GM21390 (cell line): ENCODE results near the gene SLX9.

Experiments
- ATAC-seq: cut with Tn5 transposase; IDR thresholded peaks from one replicate; pipeline ENCODE4 v1.9.1; 2021; ENCODE audit not compliant: unreplicated experiment

The SLX9 gene

DNA sequence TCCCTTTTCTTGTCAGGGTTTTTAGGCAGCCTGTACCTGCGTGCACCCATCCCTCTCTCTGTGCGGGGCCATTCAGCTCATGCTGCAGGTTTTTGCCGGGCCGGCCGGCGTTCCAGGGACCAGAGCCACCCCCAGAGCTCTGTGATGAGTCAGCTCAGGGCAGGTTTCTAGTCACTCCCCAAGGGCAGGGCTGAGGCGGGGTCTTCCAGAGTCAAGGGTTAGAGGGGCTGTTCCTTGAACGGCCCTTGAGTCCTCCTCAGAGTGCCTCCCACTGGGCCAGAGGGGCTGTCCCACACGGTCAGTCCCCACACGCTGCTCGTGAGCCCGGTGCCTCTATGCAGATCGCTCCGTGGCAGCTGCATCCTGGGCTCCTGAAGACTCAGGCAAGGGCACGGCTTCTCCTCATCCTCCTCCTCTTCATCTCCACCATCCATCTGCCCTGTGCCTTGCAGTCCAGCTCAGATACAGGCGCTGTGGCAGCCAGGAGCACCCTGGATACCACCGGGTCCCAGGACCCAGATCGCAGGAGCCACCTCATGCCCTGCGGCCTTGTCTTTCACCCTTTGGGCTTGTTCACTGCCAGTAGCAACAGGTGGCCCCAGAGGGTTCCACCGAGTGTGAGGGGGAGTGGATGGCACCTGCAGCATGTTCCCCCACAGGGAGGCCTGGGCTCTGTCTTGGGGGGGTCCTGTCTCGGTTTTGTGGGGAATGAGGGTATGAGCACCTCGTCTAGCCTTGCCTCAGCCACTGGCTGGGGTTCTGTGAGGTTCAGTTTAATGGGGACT is 17.4 kb downstream of the SLX9 start:
- no peak for ATAC-seq

DNA sequence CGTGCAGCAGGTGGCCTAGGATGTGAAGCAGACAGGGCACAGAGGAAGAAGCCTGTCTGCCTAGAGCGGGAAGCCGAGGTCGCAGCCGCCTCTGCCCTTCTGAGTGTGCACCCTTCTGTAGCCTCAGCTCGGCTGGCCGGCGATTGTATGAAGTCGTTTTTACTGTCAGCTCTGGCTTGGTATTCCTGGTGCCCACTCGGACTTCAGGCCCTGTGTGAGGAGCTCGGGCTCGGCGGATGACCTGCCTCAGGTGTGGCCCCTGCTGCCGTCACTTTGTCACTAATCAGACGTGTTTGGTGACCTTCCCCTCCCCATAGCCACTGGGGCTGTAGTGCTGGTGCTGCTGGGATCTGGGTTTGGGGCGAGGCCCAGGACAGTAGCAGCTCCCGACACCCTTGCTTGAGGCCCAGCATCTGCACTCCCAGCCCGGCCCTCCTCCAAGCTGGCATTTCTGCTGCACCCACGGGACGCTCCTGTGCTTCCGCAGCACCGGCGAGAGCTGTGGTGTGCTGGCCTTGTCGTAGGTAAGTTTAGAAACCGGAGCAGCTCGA is 18.1 kb downstream of the SLX9 start:
- no peak for ATAC-seq

DNA sequence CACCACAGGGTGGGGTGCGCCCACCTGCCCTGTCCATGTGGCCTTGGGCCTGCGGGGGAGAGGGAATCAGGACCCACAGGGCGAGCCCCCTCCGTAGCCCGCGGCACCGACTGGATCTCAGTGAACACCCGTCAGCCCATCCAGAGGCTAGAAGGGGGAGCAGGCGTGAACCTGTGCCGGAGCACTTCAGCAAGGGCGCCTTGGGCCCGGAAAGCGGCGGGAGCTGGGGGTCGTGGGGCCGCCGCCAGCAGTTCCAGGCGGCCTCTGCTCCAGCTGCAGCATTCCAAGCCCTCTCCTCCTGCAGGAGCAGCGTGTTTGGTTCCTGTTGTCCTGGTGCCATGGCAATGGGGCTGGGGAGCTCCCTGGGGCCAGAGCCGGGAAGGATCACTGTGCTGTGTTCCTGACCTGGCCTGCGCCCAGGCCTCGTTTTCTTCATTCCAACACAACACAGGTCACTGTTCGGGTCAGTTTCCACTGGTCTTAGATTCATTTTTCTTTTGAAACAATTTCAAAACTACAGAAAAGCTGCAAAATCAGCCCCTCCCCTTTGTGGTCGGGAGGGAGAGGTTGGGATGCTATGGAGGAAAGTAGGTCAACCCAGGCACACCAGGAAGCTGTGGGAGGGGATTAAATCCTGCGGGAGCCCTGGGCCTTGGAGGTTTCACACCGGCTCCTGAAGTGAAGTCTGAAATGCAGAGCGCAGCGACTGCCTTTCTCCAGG is 18.8 kb downstream of the SLX9 start:
- no peak for ATAC-seq

DNA sequence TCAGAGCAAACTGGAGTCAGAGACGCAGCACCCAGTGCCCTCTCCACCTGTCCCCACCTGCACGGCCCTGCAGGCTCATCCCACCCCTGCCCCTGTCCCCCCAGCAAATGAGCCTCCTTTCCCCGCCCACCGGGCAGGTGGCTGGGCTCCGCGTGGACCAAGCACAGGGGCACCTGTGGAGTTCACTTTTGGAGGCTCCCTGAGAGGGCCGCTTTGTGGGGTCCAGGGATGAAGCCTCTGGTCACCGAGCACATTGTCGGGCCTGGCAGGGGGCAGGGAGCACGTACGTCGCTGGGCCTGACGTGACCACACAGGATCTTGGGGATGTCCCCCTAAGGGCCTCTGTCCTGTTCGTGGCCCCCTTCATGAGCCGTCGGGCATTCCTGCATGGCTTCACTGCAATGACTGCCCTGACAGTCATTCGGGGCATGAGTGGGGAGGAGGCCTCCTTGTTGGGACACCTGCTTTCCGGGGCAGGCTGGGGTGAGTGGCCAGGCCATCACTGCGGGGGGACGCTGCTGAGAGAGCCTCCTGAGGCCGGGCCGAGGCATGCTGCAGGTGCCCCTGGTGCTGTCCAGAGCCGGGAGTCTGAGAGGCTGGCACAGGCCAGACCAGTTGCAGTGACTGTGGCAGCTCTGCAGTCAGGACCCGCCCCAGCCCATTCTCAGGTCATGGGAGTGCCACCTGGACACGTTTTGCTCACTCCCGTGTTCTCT is 19.7 kb downstream of the SLX9 start:
- ATAC-seq: no peak

DNA sequence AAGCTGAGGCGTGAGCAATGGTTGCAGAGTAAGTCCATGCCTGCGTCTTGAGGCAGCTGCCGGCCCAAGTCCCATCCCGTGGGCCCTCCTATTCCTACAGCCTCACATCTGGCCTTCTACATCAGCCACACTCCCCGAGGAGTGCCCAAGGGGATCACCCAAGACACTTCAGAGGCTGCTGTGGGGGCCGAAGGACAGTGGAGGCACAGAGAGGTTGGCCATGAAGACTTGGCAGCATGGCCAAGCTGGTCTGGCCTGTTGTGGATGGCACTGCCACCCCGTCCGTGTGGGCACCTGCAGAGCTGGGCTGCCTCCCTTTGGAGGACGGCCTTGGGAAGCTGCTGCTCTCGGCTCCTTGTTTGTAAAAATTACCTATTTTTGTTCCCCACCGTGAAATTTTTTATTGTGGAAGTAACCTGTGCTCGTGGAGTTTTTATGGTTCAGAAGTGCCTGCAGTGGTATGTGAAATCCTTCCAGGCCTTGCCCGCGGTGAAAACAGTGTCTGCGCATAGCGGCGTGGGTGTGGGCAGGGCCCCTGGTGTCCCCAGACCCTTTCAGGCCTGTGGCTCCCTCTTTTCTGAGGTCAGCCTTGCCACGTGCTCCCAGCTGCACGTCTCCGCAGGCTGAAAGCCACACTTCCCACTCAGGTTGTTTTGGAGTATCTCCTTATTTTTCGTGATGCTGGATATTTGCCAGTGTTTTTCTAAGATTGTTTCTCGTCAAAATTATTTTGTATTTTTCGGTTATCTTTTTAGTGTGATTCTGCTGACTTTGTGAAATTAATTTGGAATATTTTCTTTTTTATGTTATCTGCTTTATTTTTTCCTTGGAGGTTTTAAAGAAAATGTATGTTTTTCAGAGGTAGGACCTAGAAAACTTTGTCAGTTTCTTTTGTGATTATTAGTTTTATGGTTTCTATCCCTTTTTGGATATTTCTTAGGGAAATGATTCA is 20.6 kb downstream of the SLX9 start:
- ATAC-seq: no peak

DNA sequence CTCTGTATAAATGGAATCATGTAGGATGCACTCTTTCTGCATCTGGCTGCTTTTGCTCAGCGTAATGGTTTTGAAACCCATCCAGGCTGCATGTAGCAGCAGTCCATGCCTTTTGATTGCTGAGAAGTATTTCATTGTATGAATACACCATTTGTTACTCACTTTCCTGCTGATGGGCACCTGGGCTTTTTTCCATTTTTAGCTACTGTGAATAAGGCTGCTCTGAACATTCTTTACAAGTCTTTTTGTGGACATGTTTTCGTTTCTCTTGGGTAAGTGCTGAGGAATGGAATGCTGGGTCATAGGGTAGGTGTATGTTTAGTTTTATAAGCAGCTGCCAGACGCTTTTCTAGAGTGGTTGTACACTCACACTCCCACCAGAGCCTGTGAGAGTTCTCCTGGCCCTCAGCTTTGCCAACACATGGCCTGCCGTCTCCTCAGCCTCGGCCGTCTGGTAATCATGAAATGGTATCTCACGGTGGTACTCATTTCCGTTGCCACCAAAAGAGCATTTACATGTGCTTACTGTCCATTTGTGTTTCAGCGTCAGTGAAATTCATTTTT is 22.7 kb downstream of the SLX9 start:
- no peak for ATAC-seq

DNA sequence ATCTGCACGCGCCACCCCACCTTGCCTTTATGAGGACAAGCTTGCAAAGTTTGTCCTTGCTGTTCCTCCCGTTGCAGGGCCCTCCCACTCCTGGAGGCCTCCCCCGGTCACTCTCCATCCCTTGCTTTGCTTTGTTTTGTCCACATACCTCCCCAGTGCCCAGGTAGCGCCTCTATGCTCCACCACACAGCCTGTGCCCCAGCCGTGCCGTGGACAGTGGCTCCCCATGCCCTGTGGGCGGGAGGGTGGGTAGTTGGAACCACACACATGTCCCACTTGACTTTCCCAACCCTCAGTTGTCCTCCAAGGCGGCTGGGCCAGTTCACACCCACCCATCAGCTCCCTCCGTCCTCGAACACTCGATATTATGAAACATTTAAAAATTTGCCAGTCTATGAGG is 24.6 kb downstream of the SLX9 start:
- no peak for ATAC-seq

DNA sequence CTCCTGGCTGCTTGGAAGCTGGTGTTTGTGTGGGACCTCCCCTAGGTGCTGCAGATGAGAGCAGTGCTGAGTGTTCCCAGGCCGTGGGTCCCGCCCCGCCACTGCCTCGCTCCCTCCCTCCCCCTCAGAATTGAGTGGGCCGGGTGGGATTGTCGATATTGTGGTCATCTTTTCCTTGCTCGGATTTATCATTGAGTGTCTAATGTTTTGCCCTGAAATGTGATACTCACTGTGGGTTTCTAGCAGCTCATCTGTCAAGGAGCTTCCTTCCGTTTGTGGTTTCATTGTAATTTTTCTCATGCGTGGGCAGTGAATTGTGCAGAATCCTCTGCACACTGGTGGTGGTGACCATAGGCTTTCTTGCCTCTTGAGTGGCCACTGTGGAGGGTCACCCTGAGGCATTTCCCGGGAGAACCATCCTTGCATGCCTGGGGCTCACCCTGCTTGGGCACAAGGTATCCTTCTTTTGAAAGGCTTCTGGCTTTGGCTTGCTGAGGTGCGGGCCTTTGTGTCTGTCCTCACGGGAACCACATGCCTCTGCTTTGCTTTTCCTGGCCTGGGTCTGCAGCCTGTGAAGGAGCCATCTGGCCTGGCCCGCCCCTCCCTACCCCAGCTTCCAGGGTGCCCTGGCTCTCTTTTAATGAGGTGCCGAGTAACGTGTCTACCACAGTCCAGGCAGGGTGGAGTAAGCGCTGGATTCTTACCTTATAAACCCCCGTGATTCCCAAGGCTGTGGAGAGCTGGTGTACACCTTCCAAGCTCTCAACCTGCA is 25.6 kb downstream of the SLX9 start:
- ATAC-seq: no peak

DNA sequence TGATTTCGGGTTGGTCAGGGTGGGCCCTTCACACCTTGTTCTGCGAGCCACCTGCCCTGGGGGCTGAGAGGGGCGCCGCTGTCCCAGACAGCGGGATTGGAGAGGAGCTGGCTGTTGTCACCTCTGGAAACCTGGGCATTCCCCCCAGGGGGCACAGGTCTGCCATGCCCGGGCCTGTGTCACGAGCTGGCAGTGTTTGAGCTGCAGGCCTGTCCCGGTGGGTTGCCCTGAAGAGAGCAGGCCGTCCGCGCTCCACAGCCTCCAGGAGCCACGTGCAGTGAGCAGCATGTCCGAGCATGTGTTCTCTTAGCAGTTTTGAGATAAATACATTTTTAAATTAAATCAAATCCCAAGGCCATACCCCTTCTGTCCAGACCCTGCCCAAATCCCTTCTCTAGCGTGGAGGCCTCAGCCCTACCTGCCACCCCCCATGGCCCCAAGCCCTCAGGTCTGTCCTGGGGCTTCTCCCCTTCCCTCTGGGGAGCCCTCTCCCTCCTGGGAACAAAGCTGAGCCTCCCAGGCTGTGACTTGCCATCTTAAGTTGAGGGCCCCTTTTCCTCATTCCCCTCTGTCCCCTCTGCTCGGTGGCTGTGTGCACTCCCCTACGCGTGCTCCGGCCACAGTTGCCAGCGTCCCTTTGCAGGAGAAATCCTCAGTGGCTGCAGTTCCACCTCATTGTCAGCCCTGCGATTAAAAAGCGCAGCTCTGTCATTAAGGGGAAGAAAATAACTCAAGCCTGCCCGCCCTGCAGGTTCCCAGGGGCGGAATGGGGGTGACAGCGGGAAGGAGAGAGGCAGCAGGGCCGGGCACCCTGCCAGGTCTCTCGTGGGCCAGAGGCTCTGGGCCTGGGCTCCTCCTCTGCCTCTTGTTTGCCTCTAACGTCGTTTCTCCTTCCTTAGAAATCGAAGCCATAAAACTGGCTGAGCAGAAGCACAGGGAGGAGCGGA is 26.6 kb downstream of the SLX9 start:
- ATAC-seq: no peak

DNA sequence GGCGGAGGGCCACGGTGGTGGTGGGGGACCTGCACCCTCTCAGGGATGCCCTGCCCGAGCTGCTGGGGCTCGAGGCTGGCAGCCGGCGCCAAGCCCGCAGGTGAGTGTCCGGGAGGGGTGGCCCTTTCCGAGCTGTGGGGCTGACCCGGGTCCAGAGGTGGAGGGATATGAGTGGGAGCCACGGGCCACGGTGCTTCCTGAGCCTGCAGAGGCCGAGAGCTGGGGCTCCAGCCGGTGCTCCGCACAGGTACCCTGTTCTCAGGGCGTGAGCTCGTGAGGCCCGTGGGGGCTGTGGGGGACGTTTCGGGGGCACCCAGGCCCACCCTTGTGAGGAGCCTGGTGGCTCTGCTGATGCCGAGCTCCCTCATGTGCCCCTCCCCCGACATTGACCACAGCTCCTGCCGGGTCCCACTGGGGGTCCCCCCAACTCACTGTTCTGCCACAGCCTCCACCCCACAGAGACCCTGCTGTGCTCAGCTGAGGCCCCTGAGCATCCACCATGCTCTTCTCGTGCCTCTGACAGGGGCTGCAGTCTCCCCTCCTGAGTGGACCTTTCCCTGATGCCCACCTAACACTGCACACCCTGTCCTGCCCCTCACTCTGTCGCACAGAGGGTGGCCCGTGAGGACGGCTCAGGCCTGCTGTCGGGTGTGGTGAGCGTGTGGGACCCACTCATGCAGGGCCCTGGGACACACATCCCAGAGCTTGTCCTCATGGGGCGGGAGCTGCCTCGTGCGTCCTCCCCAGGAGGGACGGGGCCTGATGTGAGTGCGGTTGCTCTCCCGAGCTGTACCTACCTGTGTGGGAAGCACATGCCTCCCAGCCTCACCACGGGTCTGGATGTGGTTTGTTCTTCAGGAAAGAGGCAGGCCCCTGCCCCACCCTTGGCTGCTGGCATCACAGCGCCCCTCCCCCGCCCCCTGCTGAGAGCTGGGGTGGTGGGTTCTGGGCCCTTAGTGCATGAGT is 27.5 kb downstream of the SLX9 start:
- no peak for ATAC-seq

DNA sequence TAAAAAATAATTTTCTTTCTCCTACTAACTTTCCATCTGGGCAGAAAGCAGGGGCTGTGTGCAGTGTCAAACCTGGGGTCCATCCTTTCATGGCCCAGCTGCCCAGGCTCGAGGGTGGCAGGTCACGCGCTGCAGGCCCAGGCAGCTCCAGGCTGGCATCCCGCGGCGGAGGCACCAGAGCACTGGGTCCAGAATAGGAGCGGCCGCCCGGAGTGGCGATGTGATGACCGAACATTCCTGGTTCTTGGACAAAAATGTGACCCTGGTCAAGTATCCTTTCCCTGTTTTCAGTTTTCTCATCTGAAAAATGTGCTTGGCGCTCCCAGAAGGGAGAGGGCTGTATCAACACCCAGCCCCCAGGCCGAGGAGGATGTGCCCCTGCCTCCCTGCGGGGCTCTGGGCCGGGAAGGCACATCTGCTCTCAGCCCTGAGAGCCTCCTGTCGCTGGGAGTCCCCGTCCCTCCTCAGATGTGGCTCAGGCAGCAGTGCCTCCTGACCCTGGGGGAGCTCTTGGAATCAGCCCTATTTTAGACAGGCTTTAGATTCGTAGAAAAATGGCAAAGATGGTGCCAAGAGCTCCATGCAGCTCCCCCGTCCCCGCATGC is 29.3 kb downstream of the SLX9 start:
- ATAC-seq: no peak

DNA sequence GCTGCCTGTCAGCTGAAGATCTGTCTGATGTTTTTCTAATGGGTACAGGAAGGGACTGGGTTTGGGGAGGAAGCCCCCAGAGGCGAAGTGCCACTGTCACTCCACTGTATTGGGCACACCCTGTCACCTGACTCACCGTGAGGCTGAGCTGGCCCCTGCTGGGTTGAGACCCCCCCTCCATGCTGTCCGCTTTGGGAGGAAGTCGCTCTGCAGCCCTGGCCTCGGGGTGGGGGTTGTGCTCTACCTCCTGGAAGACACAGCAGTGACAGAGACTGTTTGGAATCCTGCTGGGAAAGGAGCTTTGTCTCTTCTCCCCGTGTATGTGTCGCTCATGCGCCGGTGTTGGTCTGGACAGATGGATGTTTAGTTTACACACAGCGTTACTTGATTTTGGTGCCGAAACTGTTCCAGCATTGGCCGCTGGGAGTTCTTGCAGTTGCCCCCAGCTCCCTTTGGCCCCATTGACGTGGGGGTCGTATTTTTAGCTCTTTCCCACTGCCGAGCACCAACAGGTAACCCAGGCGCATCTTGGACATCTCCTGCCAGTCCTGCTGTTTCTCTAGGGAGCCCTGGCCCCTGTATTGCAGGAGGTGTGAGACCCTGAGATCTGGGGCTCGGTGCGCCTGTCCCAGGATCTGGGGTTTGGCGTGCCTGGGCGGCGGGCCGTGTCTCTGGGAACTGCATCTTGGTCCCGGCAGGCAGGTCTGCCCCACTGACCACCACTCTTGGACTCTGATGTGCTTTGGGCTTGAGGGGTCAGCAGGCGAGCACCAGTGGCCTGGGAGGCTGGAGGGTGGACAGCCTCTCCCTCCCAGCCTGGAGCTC is 30.3 kb downstream of the SLX9 start:
- ATAC-seq: no peak

DNA sequence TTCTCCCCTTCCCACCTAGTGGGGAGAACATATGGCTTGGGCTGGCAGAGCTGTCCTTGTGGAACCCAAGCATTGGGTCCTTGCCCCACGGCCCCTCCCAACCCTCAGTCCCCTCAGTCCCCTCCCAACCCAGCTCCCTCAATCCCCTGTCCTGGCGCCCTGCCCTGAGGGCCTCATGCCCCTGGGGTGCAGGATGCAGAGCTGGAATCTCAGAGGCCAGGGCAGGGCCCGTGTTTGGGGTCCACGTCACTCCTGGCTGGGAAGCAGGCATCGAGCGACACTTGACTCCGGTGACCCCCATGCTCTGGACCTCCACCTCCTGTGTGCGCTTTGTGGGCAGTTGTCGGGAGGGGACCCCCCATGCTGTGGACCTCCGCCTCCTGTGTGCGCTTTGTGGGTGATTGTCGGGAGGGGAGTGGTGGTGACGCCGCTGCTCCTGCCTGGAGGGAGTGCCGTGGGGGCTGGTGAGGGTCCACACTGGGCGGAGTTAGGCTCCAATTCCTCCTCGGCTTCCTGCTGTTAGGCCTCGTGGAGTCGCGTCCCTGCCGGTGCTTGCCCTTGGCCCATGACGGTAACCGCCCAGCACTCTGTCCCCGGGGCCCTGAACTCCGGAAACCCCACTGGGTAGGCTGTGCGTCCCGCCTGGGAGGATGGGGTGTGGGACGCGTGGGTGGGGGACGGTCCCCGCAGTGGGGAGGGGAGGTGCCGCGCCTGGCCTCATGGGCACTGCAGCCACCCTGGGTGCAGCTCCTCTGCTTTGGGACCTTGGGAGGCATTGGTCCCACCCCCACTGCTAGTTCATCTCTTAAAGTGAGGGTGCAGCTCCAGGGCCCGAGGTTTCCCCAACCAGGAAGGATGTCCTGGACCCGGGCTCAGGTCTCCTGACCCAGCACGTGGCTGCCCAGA is 31.2 kb downstream of the SLX9 start:
- ATAC-seq: no peak

DNA sequence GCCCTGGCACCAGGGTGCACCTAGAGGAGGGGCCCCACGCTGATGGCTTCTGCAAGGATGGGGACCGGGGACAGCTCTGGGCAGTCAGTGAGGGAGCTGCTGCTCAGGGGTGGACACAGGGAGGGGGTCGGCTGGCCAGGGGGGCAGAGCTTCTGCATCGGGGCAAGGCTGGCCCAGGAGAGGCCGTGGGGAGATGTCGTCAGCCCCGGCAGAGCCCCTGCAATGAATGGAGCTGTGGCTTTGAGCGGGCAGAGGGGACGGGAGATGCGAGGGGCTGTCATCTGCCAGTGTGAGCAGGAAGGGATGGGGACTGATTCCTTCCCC is 31.8 kb downstream of the SLX9 start:
- ATAC-seq: no peak

DNA sequence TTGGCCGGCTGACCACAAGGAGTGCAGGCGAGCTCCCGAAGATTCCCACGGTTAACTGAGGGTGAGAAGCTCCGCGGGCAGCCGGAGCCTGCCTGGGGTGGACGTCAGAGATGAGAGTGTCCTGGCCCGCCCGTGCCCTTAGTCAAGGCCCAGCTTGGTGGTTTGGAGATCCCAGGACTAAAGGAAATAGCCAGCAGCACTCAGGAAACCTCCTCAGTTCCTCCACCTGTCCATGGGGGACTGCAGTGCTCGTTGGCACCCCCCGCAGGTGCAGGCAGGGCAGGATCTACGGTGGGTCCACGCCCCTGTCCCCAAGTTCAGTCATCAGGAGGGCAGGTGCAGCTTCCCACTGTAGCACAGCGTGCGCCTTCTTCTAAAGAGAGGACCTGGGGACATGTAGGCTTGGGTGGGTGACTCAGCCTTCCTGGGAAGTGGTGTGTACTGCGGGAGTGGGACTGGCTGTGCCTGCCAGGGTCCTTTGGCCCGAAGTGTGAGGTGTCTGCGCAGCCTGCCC is 32.5 kb downstream of the SLX9 start:
- ATAC-seq: no peak
